Astrocyte of the spinal cord (primary cell): ENCODE results near the gene PARD6A.

Source experiments
- DNase-seq: peaks from one replicate; pipeline ENCODE4 v3.0.0; 2011; ENCODE audit warnings: low read depth, low spot score
- H3K4me3 ChIP-seq: 2 replicates; pipeline ENCODE4 v1.5.1; 2011; ENCODE audit warnings: low read depth, mild to moderate bottlenecking, low read length, moderate library complexity
- in situ Hi-C: cut with HindIII; loops from 2 replicates; pipeline ENCODE4 v1.10.0; 2017; ENCODE audit warnings: low sequenced_read_pairs
- TF ChIP-seq, protein P1 (sequence below): IDR thresholded peaks from 2 replicates; pipeline ENCODE4 v1.5.1; 2012; ENCODE audit warnings: low read depth, mild to moderate bottlenecking, low read length, inconsistent platforms

PARD6A gene

DNA sequence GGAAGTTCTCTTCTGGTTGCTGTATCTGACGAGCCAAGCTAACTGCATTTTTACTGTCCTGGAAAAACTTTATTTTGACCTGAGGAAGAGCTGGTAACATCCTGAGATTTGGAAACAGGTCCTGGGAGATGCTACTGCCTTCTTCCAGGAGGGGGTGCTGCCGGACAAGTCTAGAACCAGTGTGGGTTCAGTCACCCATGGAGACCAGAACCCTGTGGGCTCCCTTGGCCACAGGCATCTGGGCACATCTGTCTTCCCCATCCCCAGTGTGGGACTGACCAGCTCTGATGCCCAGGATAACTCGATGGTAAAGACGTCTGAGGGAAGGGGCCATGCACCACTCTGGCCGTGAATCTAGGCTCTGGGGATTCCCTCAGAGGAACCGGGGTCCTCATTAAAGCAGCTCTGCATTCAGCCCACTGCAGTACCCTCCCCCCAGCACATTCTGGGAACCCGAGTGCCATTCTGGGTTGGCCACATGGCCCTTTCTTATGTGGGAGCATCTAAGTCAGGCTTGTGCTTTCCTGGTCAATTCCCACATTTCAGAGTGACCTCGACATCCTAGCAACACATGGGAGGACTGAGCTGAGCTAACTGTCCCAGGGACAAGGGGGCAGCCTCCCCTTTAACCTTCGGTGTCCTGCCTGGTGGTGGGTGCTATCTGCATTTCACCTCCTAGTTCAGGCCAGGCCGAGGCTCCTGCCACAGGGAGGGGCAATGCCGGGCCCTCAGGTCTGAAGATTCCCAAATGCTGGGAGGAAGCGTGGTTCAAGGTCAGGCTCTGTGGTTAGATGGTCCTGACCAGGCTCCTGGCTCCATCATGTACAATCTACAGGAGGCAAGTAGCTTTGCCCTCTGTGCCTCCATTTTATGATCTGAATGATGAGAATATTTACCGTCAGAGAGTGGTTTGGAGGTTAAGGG, 12.2 kb downstream of the PARD6A start:
- in situ Hi-C loops = no loop called here
- H3K4me3 ChIP-seq = no peak overlapping the region
- TF ChIP-seq, protein P1, sequence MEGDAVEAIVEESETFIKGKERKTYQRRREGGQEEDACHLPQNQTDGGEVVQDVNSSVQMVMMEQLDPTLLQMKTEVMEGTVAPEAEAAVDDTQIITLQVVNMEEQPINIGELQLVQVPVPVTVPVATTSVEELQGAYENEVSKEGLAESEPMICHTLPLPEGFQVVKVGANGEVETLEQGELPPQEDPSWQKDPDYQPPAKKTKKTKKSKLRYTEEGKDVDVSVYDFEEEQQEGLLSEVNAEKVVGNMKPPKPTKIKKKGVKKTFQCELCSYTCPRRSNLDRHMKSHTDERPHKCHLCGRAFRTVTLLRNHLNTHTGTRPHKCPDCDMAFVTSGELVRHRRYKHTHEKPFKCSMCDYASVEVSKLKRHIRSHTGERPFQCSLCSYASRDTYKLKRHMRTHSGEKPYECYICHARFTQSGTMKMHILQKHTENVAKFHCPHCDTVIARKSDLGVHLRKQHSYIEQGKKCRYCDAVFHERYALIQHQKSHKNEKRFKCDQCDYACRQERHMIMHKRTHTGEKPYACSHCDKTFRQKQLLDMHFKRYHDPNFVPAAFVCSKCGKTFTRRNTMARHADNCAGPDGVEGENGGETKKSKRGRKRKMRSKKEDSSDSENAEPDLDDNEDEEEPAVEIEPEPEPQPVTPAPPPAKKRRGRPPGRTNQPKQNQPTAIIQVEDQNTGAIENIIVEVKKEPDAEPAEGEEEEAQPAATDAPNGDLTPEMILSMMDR = peak; percentile 83
- DNase-seq = peak; percentile 72

DNA sequence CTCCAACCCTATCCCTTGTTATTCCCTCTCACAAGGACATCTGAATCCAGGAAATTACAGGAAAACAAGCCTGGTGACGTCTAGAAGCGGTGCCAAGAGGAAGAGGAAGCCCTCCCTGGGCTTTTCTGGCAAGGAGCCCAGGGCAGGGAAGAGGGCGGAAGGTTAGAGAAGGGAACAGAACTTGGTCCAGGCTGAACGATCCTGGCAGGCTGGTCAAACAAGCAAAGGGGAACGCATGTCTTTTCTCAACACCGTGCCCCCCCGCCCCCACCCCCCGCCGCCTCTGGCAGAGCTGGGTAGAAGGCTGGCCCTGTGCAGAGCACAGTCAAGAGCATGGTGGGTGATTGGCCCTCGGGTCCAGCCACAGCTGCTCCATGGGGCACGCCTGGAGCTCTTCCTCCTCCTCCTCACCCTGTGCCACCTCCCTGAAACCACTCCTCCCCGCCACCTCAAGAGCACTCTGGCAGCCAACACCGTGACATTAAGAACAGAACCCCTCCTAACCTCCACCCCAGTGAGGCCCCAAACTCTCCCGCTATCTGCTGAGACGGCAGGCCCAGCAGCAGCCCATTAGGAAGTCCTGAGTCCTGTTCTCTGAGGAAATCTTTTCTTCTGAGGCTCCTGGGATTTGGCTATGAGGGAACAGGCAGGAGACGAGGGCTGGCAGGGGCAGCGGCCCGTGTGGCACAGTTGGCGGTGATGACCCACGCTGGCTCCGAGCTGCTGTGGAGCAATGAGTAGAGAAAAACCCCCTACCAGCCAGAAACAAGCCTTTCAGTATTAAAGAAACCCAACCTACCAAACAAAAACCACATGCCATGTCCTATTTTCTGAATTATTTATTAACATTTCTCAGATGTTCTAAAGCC, 13.2 kb downstream of the PARD6A start:
- DNase-seq = no peak
- no peak overlapping the region for H3K4me3 ChIP-seq
- in situ Hi-C loops = no loop called here
- TF ChIP-seq, protein P1 = no peak

DNA sequence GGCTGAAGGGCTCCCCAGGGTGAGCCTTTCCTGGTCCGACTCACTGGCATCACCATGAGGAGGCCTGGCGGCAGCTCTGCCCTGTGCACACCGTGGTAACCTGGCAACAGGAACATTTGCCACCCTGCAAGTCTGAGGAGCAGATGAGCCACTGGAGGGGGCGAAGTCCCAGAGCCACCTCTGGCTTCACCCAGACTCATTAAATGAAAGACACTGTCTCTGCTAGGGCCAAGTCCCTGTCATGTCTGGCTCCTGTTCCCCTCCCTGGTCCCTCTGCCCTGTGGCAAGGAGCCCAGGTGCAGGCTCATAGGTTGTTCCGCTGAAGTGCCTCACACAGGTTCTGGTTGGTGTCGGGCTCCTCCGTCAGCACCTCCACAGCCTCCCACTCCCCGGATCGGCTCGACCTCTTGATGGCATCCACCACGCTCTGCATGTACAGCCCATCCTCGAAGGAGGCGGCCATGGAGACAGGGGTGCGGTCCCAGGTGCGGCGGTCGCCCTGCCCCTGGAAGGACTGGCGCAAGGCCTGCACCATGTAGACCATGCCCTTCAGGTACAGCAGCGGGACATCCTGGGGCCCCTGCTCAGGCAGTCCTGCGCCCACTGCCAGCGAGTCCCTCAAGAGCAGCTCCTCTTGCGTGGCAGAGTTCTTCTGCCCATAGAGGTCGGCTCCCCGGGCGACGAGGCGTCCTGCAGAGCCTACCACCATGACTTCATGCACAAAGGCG, 14.3 kb downstream of the PARD6A start:
- TF ChIP-seq, protein P1 = no peak
- in situ Hi-C loops = no loop called here
- no peak overlapping the region for H3K4me3 ChIP-seq
- DNase-seq = no peak

DNA sequence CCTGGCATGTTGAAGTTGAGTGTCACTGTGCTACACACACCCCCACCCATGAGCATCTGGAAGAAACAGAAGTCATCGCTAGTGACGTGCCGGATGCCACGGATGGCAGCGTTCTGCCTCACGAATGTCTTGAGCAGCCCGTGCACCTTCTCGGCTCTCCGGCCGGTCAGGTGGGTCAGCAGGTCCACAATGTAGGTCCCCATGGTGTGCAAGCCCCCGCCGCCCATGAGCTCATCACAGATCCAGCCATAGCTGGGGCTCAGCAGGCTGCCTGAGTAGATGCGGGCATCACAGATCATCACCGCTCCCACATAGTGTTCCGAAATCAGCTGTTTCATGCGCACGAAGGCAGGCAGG, 14.8 kb downstream of the PARD6A start:
- in situ Hi-C loops = no loop called here
- H3K4me3 ChIP-seq = no peak overlapping the region
- TF ChIP-seq, protein P1 = no peak

DNA sequence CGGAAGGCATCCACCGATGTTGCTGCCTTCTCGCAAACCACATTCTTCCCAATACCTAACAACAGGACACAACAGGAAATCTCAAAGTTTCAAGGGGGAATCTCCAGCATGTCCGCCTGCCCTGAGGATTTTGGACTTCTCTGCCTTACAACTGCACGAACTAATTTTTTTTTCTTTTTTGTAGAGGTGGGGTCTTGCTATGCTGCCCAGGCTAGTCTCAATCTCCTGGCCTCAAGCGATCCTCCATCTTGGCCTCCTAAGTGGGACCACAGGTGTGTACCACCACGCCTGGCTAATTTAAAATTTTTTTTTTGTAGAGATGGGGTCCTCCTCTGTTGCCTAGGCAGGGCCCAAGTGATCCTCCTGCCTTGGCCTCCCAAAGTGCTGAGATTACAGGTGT, 15.2 kb downstream of the PARD6A start:
- in situ Hi-C loops = no loop called here

More for the DNA sequence above, 14.8 kb downstream of the PARD6A start:
- no peak for DNase-seq

DNA sequence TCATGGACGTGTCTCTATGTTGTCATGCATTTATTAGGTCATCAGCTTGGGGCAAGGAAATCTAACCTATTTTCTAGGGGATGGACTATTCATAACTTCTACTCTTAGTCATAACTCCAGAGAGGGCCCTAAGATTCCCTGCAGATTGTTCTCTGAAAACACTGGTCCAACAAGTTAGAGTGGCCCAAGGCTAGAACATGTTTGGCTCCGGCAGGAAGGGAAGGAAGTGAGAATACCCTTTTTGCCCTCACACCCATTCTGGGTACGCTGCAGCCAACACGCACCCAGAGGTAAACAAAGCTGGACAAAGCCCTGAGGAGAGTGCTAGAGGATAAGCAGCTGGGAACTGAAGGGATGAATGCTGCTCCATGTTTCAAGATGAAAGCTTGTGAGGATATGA, 15.8 kb downstream of the PARD6A start:
- TF ChIP-seq, protein P1 = no peak
- in situ Hi-C loops = no loop called here
- no peak overlapping the region for H3K4me3 ChIP-seq
- no peak for DNase-seq

More for the DNA sequence above, 15.2 kb downstream of the PARD6A start:
- no peak for DNase-seq
- TF ChIP-seq, protein P1 = no peak
- no peak overlapping the region for H3K4me3 ChIP-seq
